COR-L47 (cell line): ENCODE measurements around the gene HTRA3.

Experiments used
- DNase-seq: peaks from one replicate; lab custom pipeline; 2025; lab: John Stamatoyannopoulos, UW

The HTRA3 gene

DNA sequence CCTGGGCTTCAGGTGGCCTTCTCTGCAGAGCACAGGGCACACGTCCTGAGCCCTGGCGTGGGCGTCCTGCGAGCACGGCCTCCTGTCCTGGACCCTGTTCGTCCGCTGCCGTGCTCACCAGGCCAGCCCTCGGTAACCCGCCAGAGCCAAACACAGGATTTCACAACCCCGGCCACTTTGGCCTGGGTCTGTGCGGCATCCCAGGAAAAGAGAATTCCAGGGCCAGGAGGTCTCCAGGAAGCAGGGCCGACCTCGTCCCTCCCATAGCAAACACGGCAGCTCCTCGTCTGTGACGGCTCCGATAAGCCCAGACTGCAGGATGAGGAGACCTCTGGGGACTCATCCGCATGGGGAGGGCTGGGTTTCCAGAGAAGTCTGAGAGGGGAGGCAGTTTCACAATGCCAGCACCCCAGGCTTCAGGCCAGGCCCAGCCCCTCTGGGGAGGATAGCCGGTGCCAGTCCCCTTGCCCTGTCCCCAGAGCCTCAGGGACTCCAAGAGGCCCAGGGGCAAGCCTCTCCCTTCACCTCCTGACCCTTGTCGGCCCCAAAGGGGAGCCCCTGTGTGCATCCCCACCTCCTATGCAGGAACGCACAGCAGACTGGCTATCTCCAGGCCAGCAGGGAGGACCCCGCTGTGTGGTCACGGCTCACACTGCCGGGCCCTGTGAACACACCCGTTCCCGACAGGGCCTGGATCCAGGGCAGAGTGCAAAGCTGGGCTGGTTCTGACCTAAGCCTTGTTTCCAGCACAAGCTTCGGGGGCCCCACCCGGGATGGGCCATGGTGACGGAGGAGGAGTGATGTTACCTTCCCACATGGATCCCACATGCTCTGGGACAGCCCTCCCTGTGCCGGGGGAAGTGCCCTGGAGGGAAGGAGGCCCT lies 22.3 kb upstream of the HTRA3 start:
- DNase-seq: no peak

DNA sequence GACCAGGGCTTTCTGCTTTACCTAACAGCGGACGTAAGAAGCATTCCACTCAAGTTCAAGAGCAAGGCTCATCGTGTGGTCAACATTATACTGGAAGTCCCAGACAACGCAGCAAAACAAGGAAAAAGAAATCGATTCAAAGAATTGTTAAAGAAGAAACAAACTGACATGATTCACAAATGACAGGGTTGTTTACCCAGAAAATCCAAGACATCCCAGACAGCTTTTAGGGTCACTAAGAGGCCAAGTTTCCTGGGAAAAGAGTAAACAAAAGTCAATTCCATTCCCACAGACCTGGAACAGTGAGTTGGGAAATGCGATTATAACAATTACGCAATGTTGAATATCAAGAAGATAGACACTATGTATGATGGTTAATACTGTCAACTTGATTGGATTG lies 21.5 kb upstream of the HTRA3 start:
- no peak for DNase-seq

DNA sequence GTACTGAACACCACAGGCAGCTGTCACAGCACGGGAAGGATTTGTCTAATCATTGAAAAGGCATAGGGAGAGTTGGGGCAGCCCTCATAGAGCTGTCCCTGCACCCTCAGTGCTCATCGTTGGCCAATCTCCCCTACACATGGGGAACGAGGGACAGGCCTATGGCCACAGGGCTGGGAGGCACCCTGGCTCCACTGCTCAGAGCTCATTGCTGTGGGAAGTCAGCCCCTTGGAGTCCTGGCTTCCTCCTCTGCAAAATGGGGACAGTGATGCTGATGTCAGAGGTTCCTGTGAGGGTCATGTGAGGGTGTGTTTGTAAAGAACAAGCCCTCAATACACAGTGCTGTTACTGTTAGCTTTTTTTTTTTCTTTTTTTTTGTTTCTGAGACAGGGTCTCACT lies 19.3 kb upstream of the HTRA3 start:
- no peak for DNase-seq

DNA sequence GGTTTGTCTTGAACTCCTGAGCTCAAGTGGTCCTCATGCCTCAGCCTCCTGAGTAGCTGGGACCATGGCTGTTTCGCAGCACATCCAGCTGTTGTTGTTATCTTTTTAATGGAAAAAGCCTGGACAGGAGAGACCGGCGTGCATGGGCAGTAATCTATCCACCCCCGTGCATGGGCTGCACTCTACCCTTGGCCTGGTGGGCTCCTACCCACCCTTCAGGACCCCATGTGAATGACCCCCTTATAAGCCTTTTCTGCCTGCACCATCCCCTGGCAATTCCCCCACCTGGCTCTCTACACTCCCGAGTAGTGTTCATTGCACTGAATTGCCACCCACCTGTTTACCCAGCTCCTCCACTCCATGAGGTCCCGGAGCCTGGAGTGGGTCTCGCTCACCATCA lies 18.9 kb upstream of the HTRA3 start:
- DNase-seq: no peak

DNA sequence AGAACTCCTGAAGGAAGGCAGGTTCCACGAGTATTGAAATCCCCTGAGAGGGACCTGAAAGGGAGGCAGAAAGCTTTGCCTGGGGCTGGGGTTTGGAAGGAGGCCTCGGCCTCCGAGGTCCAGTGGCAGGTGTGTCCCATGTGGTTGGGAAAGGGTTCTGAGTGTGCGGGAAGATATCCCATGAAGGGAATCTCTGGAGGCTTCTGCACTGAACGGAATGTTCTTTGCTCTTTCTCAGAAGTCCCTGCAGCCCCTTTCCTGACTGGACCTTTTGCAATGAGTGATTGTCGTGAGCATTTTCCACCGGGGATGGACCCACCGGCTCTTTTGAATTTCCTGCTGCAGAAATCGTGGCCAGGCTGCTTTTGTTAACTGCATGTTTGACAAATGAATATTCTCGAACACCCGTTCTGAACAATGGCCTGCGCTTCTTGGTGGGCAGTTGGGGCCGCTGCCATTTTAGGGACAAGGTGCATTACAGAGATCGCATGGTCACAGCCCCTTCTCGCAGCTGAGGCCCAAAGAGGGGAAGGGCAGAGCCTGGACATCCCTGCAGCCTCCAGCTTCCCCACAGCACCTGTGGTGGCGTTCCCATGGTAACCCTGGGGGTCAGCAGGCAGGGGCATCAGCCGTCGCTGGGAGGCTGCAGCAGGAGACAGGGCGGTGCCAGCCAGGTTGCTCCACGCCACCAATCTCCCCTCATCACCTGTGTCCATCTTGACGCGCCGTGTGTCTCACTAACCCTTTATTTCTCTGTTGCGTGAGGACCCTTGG lies 18.3 kb upstream of the HTRA3 start:
- no peak for DNase-seq

DNA sequence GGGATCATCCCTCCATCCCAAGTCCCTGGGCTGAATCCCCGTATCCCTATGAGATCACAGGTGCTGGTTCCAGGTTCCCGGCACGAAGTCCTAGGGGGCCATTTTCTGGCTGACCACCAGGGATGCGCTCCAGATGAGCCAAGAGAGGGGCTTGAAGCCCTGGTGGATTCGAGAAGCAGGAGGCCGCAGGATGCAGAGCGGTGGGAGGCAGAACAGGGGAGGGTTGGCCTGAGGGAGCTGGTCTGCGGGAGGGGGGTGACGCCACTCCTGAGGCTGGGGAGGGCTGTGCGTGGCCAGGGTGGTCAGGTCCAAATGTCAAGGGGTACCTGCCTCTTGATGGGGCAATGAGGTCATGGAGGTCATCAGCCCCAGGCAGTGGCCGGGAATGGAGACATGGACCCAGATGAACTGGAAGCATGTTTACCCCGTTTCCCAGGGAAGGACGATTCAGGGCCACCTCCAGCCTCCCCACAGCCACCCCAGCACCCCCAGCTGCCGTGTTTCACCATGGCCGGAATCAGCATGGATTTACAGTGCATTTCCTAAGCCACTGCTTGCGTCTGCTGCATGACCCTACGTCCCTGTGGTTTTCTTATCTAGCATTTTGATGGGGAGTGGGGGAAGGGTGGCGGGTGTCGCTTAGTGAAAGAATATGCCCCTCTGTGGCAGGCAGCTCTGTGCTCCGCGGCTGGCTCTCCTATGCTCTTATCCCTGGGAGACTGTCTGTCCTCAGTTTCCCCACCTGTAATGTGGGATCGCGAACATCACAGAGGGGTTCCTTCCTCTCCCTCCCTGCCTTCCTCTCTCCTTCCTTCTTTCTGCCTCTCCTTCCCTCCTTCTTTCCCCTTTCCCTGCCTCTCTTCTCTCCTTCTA lies 17.0 kb upstream of the HTRA3 start:
- no peak for DNase-seq

DNA sequence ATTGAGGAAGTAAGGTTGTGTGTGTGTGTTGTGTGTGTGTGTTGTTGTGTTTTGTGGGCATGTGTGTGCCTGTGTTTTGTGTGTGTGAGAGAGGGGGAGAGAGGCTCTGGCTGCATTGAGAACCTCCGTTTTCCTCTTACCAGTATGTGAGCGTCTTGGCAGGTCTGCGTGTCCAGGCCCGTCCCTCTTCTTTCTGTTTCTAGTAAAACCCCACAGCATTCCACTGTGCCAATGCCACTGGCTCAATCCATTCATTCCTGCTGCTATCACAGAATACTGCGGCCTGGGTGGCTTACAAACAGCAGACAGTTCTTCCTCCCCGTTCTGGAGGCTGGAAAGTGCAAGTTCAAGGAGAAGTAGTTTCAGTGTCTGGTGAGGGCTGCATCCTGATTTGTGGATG lies 15.5 kb upstream of the HTRA3 start:
- DNase-seq: no peak

DNA sequence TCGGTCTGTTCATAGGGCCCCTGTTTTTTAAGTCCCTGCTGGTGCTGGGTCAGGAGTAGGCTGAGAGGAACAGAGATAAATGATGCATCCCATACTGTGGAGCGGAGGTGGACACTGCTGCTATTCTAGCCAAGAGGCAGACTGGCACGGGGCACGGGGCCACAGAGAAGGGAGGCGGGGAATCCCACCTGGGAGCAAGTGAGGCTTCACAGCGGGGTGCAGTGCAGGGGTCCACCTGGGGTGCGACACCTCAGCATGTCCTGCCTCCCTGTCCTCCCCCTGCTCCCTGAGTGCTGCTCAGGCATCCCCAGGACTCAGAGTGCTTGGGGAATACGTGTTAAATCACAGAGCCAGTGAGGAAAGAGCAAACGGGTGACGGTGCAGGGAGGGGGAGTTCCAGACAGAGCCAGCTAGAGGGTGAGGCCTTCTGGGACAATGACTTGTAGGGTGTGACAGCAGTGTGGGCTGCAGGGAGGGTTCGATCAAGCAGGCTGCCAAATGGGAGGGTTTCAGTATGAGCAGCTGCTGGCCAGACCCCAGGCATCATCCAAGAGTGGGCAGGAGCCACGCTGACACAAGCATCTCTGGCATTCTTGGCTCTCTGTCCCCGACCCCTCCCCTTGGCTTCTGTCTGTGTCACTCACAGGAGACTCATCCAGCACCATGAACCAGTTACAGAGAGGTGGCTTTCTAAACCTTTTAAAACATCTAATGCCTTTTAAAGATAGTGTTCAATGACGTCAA lies 13.7 kb upstream of the HTRA3 start:
- DNase-seq: no peak

DNA sequence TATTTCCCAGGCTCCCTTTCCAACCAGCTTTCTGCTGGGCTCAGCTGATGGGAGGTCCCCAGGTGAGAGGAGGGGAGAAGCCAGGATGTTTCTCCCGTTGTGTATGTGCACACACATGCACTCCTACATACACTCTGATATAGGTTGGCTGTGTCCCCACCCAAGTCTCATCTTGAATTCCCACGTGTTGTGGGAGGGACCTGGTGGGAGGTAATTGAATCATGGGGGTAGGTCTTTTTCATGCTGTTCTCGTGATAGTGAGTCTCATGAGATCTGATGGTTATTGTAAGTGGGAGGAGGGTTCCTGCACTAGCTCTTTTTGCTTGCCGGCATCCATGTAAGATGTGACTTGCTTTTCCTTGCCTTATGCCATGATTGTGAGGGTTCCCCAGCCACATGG lies 11.7 kb upstream of the HTRA3 start:
- no peak for DNase-seq

DNA sequence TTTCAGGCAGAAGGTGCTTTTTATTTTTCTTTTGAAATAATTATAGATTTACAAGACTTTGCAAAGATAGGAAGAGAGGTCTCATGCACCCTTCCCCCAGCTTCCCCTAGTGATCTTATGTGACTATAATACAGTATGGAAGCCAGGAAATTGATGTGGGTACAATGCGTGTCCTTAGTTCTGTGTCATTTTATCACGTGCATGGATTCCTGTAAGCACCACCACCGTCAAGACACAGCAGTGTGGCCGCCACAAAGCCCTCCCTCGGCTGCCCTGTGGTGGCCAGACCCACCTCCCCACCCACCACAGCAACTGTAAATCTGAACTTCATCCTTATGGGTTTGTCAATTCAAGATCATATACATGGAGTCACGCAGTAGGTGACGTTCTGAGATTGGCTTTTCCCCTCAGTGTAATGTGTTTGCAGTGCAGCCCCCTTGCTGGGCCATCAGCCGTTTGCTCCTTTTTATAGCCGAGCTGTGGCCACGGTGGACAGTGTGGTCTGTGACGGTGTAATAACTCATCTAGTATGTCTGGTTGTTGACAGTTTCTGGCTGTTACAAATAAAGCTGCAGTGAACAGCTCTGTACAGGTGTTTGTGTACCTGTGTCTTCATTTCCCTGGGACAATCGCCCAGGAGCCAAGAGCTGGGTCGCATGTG lies 10.9 kb upstream of the HTRA3 start:
- DNase-seq: no peak

DNA sequence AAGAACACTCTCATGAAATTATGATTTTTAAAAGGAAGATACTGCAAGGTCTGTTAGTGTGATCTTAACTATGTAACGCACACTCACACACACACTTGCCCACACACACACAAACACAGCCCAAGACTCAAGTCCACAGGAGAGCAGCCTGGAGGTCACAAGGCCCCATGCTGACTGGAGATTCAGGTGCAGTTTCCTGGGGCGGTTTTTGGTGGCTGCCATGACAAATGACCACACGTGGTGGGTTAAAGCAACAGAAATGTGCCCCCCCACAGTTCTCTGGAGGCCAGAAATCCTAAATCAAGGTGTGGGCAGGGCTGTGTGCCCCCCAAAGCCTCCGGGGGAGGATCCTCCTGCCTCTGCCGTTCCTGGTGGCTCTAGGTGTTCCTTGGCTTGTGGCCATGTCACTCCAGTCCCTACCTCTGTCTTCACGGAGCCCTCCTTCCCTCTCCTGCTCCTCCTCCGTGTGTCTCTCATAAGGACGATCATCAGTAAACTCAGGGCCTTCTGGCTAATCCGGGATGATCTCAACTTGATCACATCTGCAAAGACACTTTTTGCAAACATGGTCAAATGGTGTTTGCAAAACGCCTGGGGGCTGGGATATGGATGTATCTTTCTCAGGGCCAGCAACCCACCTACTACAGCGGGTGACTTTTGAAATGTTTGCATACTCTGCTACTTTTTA lies 9.7 kb upstream of the HTRA3 start:
- DNase-seq: no peak

DNA sequence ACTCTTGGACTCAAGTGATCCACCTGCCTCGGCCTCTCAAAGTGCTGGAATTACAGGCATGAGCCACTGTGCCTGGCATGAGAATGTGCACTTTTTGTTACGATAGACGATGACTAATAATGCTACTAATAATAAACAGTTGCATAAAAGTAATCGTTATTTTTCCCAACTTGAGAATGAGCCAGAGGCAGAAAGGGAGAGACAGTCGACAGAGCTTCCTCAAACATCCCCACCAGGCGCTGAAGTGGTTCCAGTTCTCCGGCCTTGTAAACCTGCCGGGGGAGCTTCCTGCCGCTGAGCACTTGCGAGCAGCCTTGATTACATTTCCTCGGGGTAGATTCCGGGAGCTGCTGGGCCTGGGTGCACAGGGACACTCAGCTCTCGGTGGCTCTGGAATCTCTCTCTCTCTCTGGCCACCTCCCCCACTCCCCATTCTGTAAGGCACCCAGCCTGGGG lies 8.9 kb upstream of the HTRA3 start:
- DNase-seq: no peak

DNA sequence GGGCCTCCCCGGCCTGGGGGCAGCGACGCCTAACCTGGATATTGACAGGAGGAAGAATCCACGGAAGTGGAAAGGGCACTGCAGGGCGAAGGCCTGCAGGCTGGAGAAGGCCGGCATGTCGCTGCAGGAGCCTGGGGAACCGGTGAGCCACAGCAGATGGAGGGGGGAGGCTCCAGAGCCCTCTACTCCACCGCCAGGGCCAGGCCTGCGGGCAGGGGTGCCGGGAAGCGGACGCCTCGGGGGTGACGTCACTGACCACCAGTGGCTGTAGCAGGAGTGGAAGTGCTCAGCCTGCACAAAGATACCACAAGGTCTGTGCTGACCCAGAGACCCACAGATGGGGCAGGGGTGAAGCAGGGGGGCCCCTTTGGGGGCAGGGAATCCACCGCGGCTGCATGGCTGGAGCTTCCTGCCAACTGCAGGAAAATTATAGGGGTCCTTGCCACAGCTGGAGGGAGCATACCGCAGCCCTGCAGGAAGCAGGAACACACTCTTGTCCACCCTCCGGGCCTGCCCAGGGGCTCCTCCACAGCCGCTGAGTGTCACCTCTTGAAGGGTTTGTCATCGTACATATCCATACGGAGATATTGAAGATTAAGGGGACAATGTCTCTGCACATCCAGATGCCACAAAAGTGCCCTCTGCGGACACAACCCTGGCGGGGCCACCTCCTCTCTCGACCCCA lies 7.6 kb upstream of the HTRA3 start:
- no peak for DNase-seq

DNA sequence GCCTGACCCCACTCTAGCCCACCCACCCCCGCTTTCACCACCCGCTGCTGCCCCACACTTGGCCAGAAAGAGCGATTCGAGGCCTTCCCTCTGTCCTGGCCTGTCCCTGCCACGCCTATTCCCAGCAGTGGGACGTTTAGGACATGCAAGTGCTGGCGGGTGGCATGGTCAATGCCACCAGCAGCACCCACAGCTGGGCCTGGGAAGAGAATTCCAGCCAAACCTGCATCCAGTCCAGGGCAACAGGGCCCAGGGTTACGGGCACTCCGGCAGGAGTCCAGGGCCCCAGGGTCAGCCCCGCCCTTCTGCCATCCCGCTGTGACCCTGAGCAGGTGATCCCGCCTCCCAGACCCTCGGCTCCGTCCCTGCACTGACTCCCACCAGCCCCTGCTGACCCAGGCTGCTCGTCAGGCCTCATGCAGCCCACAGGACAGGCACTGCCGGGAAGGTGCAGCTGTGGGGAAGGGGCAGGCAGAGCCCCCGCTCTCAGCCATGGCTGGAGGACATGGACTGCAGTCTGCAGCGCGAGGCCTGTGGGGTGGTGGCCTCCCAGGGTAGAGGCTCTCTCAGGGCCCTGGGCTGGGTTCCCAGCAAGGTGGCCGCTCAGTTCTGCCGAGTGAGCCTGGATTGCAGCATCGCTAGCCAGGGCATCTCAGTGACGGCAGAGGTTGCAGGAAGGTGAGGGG lies 6.8 kb upstream of the HTRA3 start:
- DNase-seq: no peak

DNA sequence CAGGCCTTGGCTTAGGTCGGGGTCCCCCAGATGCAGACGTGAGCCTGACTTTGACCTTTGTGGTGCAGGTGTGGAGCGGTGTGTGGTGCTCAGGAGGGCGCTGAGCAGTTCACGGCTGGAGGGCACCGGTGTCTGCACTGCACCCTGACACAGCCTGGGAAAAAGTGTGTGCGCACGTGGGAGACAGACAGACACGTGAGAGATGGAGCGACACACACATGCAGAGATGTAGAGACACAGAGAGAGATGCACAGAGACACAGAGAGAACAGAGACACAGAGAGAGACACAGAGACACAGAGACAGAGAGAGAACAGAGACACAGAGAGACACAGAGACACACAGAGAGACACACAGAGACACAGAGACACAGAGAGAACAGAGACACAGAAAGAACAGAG lies 6.2 kb upstream of the HTRA3 start:
- no peak for DNase-seq

DNA sequence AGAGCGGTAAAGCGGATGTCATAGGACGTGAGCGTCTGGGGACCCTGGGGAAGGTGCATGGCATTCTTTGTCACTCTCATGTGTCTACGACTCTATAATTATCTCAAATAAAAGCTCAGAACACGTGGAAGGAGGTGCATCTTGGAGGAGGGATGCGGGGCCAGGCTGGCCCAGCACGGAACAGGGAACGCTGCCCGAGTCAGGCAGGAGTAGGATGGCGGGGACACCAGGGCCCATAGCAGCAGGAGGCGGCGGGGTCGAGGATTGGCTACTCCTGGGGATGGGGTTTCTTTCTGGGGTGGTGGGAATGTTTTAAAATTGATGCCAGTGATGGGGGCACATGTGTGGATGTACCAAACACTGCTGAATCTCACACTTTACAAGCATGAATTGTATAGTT lies 5.4 kb upstream of the HTRA3 start:
- DNase-seq: no peak

DNA sequence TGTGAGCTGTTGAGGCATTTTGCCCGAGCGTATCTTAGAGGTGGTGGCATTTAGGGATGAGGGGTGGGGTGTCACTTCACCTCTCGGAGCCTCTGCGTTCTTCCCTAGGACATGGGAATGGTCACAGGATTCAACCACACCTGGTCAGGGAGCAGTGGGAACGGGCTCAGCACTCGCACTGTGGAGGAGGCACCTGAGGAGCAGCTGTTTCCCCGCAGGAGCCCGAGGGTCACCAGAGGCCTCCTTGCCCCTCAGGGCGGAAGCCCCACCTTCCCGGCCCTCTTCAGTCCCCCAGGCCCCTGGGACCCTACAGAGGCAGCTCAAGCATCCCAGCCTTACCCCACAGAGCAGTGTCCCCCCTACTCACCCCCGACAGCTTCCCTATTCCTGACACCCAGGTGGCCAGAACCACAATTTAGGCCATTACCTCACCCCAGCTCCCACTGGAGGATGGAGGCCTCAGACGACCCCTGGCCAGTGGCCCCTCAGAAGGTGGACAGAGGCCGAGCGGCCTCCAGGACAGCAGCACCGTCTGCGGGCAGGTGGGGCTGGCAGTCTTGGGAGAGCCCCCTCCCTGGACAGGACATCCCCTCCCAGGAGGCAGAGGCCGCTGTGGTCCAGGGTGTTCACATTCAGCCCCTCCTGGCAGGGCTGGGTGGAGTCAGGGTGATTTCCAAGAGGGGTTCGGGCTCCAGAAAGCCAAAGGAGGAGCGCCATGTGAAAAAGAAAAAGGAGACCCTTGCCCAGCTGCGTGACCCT lies 4.2 kb upstream of the HTRA3 start:
- no peak for DNase-seq

DNA sequence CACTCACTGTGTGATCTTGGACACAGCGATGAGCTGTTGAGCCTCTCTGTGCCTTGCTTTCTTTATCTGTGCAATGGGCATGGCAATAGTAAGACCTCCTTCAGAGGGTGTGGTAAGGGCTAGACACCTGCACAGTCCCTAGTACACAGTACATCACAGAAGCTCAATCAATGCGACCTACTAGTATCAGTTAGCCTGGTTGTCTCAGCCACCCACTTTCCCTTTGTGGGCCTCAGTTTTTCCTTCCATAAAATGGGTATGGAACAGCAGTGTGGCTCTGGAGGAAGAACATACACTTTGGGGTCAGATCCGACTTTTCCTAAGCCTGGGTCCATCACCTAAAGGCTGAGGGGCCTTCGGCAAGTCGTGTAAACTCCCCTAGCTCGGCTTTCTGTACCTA lies 3.5 kb upstream of the HTRA3 start:
- no peak for DNase-seq

DNA sequence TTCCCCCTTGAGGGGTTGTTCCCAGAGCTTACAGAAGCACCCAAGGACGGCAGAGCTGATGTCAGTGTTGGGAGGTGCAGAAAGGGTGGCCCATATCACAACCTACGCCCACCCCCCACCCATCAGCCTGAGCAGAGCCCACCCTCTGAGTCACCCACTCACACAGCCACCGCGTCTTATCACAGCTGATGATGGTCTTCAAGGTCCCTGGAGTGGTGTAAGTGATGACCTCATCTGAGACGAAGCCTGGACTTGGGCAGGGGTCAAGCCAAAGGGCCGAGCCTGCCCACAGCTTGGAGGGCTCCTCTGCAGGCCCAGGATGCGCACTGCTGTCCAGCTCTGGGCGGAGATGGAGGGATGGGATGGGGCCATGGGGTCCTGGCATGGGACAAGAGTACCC lies 3.0 kb upstream of the HTRA3 start:
- DNase-seq: no peak
